ENCODE measurements around the gene ELL. TPM values are rescaled to one million over a fixed set of nuclear protein-coding genes. Genes with fewer than 3 reads are reported as not detected.
A peak's percentile ranks its signal among the peaks of the same experiment; 100 is the strongest.

ELL gene
- total RNA-seq, 6 experiments from 2014 or later: 15.7 to 17.8 (median 16.4) TPM

- TF ChIP-seq CTCF (IDR thresholded peaks at IDR 0.05): no peak
- peaks cover 16% of the 10 kb centered on the region for H3K4me1 Mint-ChIP-seq (ENCODE audit: low read depth)
- DNase-seq: no peak
- H3K4me3 Mint-ChIP-seq: no peak overlapping the region
- H3K27me3 Mint-ChIP-seq (ENCODE audit: insufficient read depth): peaks cover 2% of the 10 kb centered on the region; the same call in 1 of the 2 replicates
- no peak overlapping the region for H3K27ac Mint-ChIP-seq
- H3K9me3 Mint-ChIP-seq: no peaks in the 10 kb centered on the region
- H3K36me3 Mint-ChIP-seq (ENCODE audit: low read depth): peaks cover 17% of the 10 kb centered on the region
Observed at GRCh38 chr19:18538115-18538514, 16.2 kb upstream of the ELL start.

- Mint-ChIP-seq H3K9me3 (no peaks in the 10 kb centered on the region), H3K27ac (no peak overlapping the region), H3K4me3 (no peak overlapping the region), H3K27me3 (ENCODE audit: insufficient read depth) (peaks cover 2% of the 10 kb centered on the region), H3K36me3 (ENCODE audit: low read depth) (peaks cover 20% of the 10 kb centered on the region), H3K4me1 (ENCODE audit: low read depth) (peaks cover 16% of the 10 kb centered on the region)
- DNase-seq: no peak
- no peak for TF ChIP-seq CTCF (IDR thresholded peaks at IDR 0.05)
Observed at GRCh38 chr19:18537431-18537830, 15.6 kb upstream of the ELL start.

DNA sequence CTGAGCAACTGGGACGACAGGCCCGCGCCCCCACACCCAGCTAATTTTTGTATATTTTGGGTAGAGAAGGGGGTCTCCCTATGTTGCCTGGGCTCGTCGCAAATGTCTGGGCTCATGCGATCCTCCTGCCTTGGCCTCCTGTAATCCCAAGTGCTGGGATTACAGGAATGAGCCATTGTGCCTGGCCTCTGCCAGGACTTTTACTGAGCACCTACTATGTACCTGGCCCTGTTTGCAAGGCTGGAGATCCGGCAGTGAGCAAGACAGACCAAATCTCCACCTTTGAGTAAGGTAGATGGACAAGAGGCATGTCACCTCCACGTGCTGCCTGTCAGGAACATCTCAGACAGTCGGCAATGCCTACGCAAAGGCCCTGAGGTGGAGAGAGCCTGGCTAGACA lies 14.6 kb upstream of the ELL start:
- H3K4me3 Mint-ChIP-seq: no peak overlapping the region
- no peak overlapping the region for H3K27ac Mint-ChIP-seq
- no peak for TF ChIP-seq CTCF (IDR thresholded peaks at IDR 0.05)
- no peak for DNase-seq
- H3K4me1 Mint-ChIP-seq (ENCODE audit: low read depth): peaks cover 7% of the 10 kb centered on the region
- no peaks in the 10 kb centered on the region; the same call in 1 of the 2 replicates for H3K27me3 Mint-ChIP-seq (ENCODE audit: insufficient read depth)
- no peaks in the 10 kb centered on the region for H3K9me3 Mint-ChIP-seq
- H3K36me3 Mint-ChIP-seq (ENCODE audit: low read depth): peaks cover 24% of the 10 kb centered on the region

GRCh38 chr19:18533058-18533457 lies 11.2 kb upstream of the ELL start:
- Mint-ChIP-seq H3K9me3 (no peaks in the 10 kb centered on the region), H3K27ac (no peak overlapping the region), H3K4me3 (no peak overlapping the region), H3K27me3 (ENCODE audit: insufficient read depth) (no peaks in the 10 kb centered on the region; the same call in 1 of the 2 replicates), H3K4me1 (ENCODE audit: low read depth) (no peaks in the 10 kb centered on the region), H3K36me3 (ENCODE audit: low read depth) (peaks cover 21% of the 10 kb centered on the region)
- no peak for DNase-seq
- TF ChIP-seq CTCF (IDR thresholded peaks at IDR 0.05): peak; percentile 14; the same call in 1 of the 2 replicates

DNA sequence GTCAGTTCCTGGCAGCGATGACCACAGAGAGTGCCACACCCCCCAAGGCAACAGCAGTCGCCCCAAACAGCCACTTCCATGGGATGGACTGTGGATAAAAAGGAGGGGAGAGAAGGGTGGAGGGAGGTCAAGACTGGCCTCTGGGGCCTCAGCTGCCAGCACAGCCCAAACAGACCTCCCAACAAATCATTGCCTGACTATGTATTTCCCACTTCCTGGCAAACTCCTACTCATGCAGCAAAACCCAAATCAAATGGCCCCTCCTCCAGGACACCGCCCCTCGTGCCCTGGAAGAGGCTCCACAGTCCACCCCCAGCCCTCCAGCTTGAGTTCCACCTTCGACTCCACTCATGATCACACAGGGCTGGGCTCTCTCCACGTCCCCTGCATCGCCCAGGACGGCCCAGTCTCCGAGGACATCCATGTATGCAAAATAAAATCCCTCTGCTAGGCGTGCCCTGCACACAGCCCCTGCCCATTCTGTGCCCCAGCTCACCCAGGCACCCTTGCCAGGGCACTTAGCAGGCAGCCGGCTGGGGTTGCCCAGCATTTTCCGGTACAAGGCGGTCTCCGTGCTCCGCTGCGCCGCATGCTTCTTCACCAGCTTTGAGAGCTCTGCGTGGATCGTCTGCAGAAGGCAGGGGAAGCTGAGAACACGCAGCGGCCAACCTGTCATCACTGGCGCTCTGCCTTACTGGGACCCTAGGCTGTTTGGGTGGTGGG lies 10.5 kb upstream of the ELL start:
- Mint-ChIP-seq H3K4me1 (ENCODE audit: low read depth) (no peaks in the 10 kb centered on the region), H3K36me3 (ENCODE audit: low read depth) (peaks cover 21% of the 10 kb centered on the region), H3K9me3 (no peaks in the 10 kb centered on the region), H3K27me3 (ENCODE audit: insufficient read depth) (no peaks in the 10 kb centered on the region; the same call in 1 of the 2 replicates), H3K4me3 (no peak overlapping the region), H3K27ac (no peak overlapping the region)
- TF ChIP-seq CTCF (IDR thresholded peaks at IDR 0.05): no peak
- DNase-seq: no peak
